HUES64 (cell line): ENCODE measurements around the gene NACAD.
"Not testable (repeated sequence)": the region's sequence is repeated elsewhere in the genome, so short reads cannot be mapped to it uniquely, and the experiment has no call there.

Experiments used
- H3K27ac ChIP-seq: 2 replicates; pipeline ENCODE4 v1.7.0; 2013; ENCODE audit warnings: low read depth, low read length, inconsistent platforms
- H3K27me3 ChIP-seq: 2 replicates; pipeline ENCODE4 v1.6.1; 2013; ENCODE audit warnings: mild to moderate bottlenecking, low read length; ENCODE audit not compliant: insufficient read depth
- H3K36me3 ChIP-seq: 2 replicates; pipeline ENCODE4 v1.6.1; 2013; ENCODE audit warnings: mild to moderate bottlenecking, low read length; ENCODE audit not compliant: insufficient read depth
- H3K4me1 ChIP-seq: 2 replicates; pipeline ENCODE4 v1.6.1; 2013; ENCODE audit warnings: mild to moderate bottlenecking, low read length, moderate library complexity; ENCODE audit not compliant: insufficient read depth
- H3K4me3 ChIP-seq: 2 replicates; pipeline ENCODE4 v1.5.1; 2013; ENCODE audit warnings: mild to moderate bottlenecking, low read length, moderate library complexity
- H3K9ac ChIP-seq: 2 replicates; pipeline ENCODE4 v1.6.1; 2013; ENCODE audit warnings: mild to moderate bottlenecking, low read depth, low read length
- H3K9me3 ChIP-seq: 2 replicates; pipeline ENCODE4 v1.6.1; 2013; ENCODE audit warnings: low read depth, low read length; ENCODE audit not compliant: insufficient read depth
- WGBS: fragments of 150-250, 120-280 bp; methylation state at CpG from one replicate; pipeline ENCODE4 v1.1.7; 2013; ENCODE audit warnings: missing lambda C conversion rate; 5-methylcytosine and 5-hydroxymethylcytosine counted together

The NACAD gene

GRCh38 chr7:45114257-45114656 lies 25.5 kb upstream of the NACAD start:
- not testable (repeated sequence) for H3K9me3 ChIP-seq, H3K4me3 ChIP-seq, H3K27ac ChIP-seq, H3K36me3 ChIP-seq, H3K4me1 ChIP-seq, H3K9ac ChIP-seq
- 88% methylated on average over 1 of the region's 1 CpG for WGBS
- peaks cover 27% of the 10 kb centered on the region for H3K27me3 ChIP-seq

GRCh38 chr7:45112648-45113047 lies 23.9 kb upstream of the NACAD start:
- H3K36me3 ChIP-seq, result peaks cover 18% of the 10 kb centered on the region
- WGBS, result 92% methylated on average over 1 of the region's 1 CpG
- no peaks in the 10 kb centered on the region for H3K4me1 ChIP-seq
- no peak overlapping the region for H3K27ac ChIP-seq
- H3K9ac ChIP-seq, result no peak overlapping the region
- no peaks in the 10 kb centered on the region for H3K9me3 ChIP-seq
- peaks cover 27% of the 10 kb centered on the region for H3K27me3 ChIP-seq
- peak overlapping the region; percentile 93 for H3K4me3 ChIP-seq

- Histone ChIP-seq H3K27me3 (peaks cover 25% of the 10 kb centered on the region), H3K4me1 (no peaks in the 10 kb centered on the region), H3K36me3 (peaks cover 29% of the 10 kb centered on the region), H3K9me3 (no peaks in the 10 kb centered on the region), H3K4me3 (peak within 1 kb of the TSS; percentile 93), H3K9ac (peak within 1 kb of the TSS; percentile 99), H3K27ac (peak within 1 kb of the TSS; percentile 89)
- under 1% methylated on average over 64 of the region's 64 CpGs for WGBS
Observed at GRCh38 chr7:45111298-45112223, 22.8 kb upstream of the NACAD start, which contains the start of gene TBRG4. TSS of gene TBRG4 (minus strand) at chr7:45111697. CDS start at chr7:45109237, 2,460 bp downstream.

- no peak overlapping the region for H3K9ac ChIP-seq
- no peaks in the 10 kb centered on the region for H3K4me1 ChIP-seq
- WGBS, result 95% methylated on average over 8 of the region's 8 CpGs
- H3K4me3 ChIP-seq, result no peak overlapping the region
- H3K9me3 ChIP-seq, result no peaks in the 10 kb centered on the region
- H3K27me3 ChIP-seq, result peaks cover 10% of the 10 kb centered on the region; the same call in 1 of the 2 replicates
- H3K36me3 ChIP-seq, result peaks cover 56% of the 10 kb centered on the region
- H3K27ac ChIP-seq, result no peak overlapping the region
Observed at GRCh38 chr7:45108863-45109262, 20.1 kb upstream of the NACAD start.

- no peak overlapping the region for H3K9ac ChIP-seq
- H3K36me3 ChIP-seq, result peaks cover 71% of the 10 kb centered on the region
- no peak overlapping the region for H3K4me3 ChIP-seq
- 98% methylated on average over 2 of the region's 3 CpGs for WGBS
- H3K27ac ChIP-seq, result no peak overlapping the region
- H3K9me3 ChIP-seq, result no peaks in the 10 kb centered on the region
- no peaks in the 10 kb centered on the region for H3K4me1 ChIP-seq
- no peaks in the 10 kb centered on the region for H3K27me3 ChIP-seq
Observed at GRCh38 chr7:45107356-45107755, 18.6 kb upstream of the NACAD start.

- 88% methylated on average over 8 of the region's 8 CpGs for WGBS
- Histone ChIP-seq H3K9ac (no peak overlapping the region), H3K9me3 (no peaks in the 10 kb centered on the region), H3K36me3 (peaks cover 76% of the 10 kb centered on the region), H3K4me3 (no peak overlapping the region), H3K27me3 (no peaks in the 10 kb centered on the region), H3K27ac (no peak overlapping the region), H3K4me1 (no peaks in the 10 kb centered on the region)
Observed at GRCh38 chr7:45106820-45107219, 18.1 kb upstream of the NACAD start.

GRCh38 chr7:45105588-45106188 lies 16.9 kb upstream of the NACAD start:
- WGBS, result 95% methylated on average over 8 of the region's 8 CpGs
- Histone ChIP-seq H3K4me3 (no peak overlapping the region), H3K27ac (no peak overlapping the region), H3K36me3 (peaks cover 87% of the 10 kb centered on the region), H3K9ac (no peak overlapping the region), H3K27me3 (no peaks in the 10 kb centered on the region), H3K9me3 (no peaks in the 10 kb centered on the region), H3K4me1 (no peaks in the 10 kb centered on the region)

- Histone ChIP-seq H3K4me1 (no peaks in the 10 kb centered on the region), H3K27ac (no peak overlapping the region), H3K9ac (no peak overlapping the region), H3K27me3 (no peaks in the 10 kb centered on the region), H3K4me3 (no peak overlapping the region), H3K9me3 (no peaks in the 10 kb centered on the region), H3K36me3 (peaks cover 94% of the 10 kb centered on the region)
- WGBS, result 96% methylated on average over 12 of the region's 12 CpGs
Observed at GRCh38 chr7:45104844-45105587, 16.2 kb upstream of the NACAD start.

- no peaks in the 10 kb centered on the region for H3K4me1 ChIP-seq
- 95% methylated on average over 17 of the region's 17 CpGs for WGBS
- H3K4me3 ChIP-seq, result no peak overlapping the region
- no peak overlapping the region for H3K9ac ChIP-seq
- H3K27me3 ChIP-seq, result no peaks in the 10 kb centered on the region
- peaks cover 100% of the 10 kb centered on the region for H3K36me3 ChIP-seq
- no peaks in the 10 kb centered on the region for H3K9me3 ChIP-seq
- no peak overlapping the region for H3K27ac ChIP-seq
Observed at GRCh38 chr7:45103958-45104843, 15.4 kb upstream of the NACAD start.

- Histone ChIP-seq H3K4me1 (no peaks in the 10 kb centered on the region), H3K9ac (no peak overlapping the region), H3K27ac (no peak overlapping the region), H3K9me3 (no peaks in the 10 kb centered on the region), H3K27me3 (no peaks in the 10 kb centered on the region), H3K36me3 (peaks cover 94% of the 10 kb centered on the region), H3K4me3 (no peak overlapping the region)
- 91% methylated on average over 14 of the region's 14 CpGs for WGBS
Observed at GRCh38 chr7:45102785-45103712, 14.3 kb upstream of the NACAD start.
